ENCODE results near the gene TAS2R38.
"Not testable (repeated sequence)": the region's sequence is repeated elsewhere in the genome, so short reads cannot be mapped to it uniquely, and the experiment has no call there.

The TAS2R38 gene

DNA sequence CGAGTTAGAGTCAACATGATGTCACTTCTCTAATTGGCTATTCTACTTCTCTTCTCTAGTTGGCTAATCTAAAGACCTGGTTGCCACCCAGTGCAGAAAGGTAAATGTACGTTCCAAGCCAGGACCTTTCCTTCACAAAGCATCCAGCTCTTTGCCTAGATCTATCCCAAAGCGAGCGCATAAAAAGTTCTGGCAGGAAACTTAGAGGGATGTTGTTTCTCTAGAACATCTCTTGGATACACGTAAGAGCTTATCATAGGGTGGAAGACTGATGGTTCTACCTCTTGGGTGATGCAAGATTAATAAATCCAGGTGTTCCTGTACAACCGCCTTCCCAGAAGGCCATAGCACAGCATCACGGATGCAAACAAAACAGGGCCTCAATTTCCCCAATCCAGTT is at the start of gene TAS2R38:
Gene TAS2R38, minus strand, starts transcription at position 101 of the 400 bp plus-strand sequence. Its CDS starts 84 bp downstream, at position 17.
- intact Hi-C loops (cut with DNase I) = loop anchor here (10.0 kb wide), 1 partner anchor 111 kb away; no protein-coding TSS in a partner anchor
- DNase-seq = no peak

DNA sequence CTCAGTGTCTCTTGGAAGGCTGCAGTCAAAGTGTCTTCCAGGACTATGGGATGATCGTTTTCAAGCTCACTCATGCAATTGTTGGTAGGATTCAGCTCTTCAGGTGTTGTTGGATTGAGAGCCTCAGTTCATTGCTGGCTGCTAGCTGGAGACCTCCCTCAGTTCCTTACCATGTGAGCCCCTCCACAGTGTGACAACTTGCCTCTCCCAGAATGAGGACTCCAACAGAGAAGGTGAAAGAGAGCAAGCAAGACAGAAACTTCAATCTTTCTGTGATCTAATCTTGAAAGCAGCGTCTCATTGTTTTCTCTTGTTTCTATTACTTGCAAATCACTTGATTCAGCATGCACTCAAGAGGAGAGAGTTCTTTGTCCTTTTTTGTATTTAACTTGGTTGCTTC is 44.6 kb upstream of the TAS2R38 start:
- no peak for DNase-seq
- intact Hi-C loops (cut with DNase I) = no loop called here

DNA sequence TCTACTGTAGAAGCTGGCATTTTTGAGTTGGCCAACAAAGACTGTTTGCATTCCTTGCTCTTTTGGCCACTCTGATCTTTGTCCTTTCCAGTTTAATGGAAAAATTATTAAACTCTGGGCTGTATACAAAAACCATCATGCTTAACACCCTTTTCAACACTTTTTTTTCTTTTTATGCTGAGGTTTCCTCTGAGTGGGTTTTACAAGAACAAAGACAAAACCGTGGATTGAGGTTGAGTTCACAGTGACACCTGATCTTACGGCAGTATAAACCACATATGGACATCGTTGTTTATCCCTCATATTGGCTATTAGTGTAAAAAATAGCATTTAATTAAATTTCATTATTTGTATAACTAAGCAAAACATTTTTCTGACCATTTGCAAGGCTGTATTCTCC is 43.9 kb upstream of the TAS2R38 start:
- intact Hi-C loops (cut with DNase I) = no loop called here
- DNase-seq = no peak

DNA sequence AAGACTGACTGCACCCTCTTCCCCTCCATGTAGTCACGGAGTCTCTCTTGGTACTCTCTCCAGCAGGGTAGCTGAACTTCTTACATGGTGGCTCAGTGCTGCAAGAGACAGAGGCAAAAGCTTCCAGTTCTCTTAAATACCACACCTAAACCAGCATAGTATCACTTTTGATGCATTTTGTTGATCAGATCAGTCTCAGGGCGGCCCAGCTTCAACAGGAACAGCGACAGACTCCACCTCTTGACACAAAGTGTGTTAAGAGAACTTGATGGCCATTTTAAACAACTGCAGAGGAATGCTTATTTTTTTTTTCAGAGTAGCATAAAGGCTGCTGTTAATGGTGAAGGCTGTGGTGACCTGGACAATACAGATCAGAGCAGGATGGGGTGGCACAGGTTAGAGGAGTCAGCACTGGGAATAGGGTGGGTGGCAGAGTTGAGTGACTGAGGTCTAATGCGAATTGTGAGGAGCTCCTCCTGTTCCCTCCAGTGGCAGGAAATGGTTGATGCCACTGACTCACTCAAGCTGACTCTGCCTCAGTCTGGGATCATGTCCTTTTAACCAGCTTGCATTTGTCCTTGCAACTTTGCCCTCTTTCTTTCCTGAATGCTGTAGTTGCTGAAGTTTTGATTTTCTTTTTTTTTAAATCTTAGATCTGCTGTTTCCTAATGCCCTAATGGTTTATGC is 39.4 kb upstream of the TAS2R38 start:
- intact Hi-C loops (cut with DNase I) = no loop called here
- DNase-seq = no peak

DNA sequence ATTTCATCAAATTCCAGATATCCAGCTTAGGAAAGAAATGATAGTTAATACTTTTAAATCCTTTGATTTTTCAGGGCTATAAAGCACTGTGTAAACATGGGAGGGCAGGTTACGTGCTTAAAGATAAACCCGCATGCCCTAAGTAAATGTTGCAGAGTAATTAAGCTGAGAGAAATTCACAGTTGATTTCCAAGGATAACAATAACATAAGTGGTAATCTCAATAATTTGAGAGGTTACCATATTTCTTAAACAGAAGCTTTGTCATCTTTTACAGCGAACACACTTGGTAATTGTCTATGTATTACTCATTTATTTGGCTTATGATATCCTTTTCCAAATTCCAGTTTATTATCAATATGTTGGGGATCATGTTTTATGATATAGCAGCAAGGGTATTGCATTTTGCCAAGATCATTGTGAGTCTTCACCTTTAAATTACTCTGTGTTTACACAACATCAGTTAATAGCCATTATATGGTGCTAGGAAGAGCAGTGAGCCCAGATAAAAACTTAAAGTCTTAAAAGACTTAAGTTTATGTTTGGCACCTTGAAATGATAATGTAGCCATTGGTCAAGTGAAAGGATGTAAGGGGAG is 37.5 kb upstream of the TAS2R38 start:
- intact Hi-C loops (cut with DNase I) = no loop called here
- no peak for DNase-seq

DNA sequence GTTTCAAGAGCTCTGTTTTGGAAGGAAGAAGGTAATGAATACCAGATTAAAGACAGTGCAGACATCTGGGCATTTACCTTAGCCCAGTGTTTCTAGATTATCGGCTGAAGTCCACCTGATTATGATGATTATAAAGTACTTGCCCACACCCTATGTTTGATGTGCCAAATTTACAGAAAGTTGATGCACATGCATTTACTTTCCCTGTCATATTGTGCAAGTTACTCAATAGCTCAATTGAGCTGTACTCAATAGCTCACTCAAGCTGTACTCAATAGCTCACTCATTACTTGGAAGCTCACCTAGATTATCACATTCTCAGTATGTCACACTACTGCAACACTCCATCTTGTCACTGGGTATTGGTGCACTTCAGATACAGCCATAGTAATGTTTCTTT is 35.6 kb upstream of the TAS2R38 start:
- intact Hi-C loops (cut with DNase I) = no loop called here
- no peak for DNase-seq

DNA sequence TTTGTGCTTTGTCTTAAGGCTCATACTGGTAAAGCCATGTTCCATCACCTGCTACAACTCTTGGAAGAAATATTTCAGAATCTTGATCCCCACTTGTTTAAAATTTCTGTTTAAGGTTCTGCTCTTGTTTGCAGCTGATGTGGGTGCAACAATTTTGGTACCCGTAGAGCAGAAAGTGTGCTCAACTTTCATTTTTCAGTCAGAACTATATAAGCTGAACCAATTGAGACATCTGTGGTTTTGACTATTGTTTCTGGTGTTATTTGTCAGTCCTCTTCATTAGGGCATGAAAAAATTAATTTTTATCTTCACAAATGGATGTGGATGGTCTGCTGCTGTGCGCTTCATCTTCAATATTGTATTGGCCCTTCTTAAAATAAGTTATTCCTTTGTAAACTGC is 33.0 kb upstream of the TAS2R38 start:
- intact Hi-C loops (cut with DNase I) = no loop called here
- no peak for DNase-seq

DNA sequence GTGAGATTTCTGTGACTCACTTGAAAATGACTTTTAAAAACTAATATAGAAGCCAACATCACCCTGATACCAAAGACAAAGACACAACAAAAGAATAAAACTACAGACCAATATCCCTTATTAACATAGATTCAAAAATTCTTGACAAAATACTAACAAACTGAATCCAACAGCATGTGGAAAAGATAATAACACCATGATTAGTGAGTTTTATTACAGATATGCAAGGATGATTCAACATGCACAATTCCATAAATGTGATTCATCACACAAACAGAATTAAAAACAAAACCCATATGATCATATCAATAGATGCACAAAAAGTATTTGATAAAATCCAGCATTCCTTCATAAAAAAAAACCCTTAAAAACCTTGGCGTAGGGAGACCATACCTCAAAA is 28.6 kb upstream of the TAS2R38 start:
- intact Hi-C loops (cut with DNase I) = no loop called here
- DNase-seq = no peak

DNA sequence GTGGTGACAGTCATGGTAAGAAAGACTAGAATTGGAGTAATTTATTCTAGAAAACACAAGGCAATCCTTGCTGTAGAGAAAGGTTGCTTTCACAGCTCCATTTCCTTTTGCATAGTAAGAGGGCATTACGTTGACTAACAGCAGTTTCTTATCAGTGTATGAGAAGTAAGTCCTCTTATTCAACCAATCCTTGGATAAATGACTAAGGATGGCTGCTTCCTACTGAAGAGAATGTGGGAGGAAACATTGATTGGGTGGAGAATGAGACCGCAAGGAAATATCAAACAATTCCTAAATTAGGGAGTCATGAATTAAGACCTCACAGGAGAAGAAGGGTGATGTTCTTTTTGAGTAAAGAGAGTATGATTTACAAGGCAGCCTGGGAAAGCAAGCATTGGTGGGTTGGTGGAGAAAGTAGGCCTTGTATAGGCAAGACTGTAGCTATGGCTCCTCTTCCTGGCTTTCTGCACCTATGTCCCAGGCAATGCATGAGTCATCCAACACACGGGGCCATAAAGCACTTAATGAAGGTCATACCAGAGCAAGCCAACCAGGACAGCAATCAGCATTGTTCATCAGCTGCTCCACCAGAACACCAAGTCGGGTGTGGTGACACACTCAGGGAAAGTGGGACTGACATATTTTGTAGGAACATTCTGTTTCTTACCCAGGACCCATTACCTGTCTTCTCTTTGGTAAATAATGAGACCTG is 27.7 kb upstream of the TAS2R38 start:
- DNase-seq = no peak

DNA sequence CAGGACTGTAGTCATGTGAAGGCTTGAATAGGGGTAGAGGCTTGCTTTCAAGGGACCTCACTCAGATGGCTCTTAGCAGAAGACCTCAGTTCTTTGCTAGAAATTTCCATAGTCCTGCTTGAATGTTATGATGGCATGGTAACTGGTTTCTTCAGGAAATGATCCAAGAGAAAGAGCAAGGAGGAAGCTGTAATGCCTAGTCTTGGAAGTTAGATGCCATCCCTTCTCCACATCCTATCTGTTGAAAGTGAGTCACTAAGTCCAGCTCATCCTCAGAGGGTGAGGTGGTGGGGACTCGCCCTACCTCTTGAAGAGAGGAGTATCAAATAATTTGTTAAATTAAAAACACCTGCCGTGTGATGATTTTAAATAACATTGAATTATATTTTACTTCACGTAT is 26.7 kb upstream of the TAS2R38 start:
- DNase-seq = no peak
- intact Hi-C loops (cut with DNase I) = no loop called here

More for the DNA sequence above, 27.7 kb upstream of the TAS2R38 start:
- intact Hi-C loops (cut with DNase I) = no loop called here

DNA sequence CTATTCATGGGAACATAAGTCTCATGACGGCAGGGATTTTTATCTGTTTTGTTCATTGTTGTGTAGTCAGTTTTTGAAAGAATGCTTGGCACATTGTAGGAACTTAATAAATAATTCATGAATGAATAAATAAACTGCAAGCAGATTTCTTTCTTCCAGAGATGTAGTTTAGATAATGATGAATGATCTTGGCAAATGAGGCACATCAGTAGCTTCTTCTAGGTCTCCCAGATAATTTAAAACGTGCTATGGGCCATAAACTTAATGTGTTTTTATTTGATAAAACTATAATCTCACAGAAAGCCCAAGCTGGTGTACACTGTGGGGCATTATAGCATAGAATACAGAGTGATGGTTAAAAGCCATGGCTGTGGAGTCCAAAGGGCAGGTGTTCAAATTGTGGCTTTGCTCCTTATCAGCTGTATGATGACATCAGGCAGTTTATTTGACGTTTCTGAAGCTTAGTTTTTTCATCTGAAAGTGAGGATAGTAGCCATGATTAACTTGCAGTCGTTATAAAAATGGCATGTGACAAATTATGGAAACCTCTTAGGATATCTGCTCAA is 25.6 kb upstream of the TAS2R38 start:
- DNase-seq = no peak
- intact Hi-C loops (cut with DNase I) = no loop called here

DNA sequence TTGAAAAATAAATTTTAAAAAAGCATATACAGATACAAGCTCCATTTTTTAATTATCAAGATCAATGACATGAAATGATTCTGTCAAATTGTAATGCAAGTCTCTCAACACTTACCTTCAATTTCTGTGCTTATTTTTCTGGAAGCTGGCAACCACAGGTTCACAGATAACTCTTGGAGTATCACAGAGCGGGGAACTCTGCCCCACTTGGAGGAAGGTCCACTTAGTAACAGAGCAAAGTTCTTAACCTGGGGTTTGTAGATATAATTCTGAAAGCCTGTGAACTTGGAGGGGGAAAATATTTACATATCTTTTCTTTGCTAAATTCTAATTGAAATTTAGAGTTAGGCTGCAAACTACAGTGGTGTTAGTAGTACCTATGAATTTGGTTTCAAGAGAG is 19.8 kb upstream of the TAS2R38 start:
- no peak for DNase-seq
- intact Hi-C loops (cut with DNase I) = no loop called here

DNA sequence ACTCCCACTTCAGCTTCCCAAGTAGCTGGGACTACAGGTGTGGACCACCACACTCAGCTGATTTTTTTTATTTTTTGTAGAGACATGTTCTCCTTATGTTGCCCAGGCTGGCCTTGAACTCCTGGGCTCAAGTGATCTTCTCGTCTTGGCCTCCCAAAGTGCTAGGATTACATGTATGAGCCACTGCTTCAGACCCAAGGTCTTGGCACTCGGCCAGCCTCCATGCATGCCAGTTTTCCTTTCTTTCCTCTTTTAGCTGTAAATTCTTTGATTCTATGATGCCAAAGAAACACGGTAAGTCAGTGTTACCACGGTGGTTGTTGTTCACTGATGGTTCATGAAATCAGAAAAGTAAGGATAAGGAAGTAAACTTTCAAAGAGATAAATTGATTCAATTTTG is 19.1 kb upstream of the TAS2R38 start:
- DNase-seq = no peak
- intact Hi-C loops (cut with DNase I) = no loop called here

DNA sequence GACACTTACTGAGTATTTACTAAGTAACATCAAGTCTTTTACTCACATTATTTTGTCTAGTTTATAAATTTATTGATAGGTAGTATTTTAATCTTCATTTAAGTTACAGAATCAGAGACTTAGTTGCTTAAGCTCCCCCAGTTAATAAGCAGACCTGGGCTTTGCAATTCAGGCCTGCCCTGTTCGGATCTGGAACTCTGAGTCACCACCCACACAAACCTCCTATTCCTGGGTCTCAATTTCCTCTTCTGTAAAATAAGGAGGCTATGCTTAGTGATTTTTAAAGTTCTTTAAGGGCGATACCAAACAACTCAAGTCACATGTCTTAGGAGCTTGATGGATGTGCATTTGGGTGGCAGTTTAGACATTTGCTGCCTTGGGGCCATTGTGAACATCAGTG is 18.6 kb upstream of the TAS2R38 start:
- intact Hi-C loops (cut with DNase I) = no loop called here
- no peak for DNase-seq

DNA sequence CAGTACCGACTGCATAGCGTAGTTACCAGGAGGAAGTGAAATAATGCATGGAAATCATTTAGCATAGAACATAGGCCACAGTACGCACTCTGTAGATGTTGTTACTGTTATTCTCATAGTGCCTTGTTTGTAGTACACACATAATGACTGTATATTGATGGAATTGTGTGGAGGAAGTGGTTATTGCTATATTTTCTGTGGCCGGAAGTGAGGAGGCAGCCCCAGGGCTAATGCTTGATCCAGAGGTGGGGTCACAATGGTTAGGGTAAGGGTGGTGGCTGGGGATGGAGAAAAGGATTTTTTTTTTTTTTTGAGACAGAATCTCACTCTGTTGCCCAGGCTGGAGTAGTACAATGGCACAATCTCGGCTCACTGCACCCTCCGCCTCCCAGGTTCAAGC is 17.6 kb upstream of the TAS2R38 start:
- no peak for DNase-seq
- intact Hi-C loops (cut with DNase I) = no loop called here

DNA sequence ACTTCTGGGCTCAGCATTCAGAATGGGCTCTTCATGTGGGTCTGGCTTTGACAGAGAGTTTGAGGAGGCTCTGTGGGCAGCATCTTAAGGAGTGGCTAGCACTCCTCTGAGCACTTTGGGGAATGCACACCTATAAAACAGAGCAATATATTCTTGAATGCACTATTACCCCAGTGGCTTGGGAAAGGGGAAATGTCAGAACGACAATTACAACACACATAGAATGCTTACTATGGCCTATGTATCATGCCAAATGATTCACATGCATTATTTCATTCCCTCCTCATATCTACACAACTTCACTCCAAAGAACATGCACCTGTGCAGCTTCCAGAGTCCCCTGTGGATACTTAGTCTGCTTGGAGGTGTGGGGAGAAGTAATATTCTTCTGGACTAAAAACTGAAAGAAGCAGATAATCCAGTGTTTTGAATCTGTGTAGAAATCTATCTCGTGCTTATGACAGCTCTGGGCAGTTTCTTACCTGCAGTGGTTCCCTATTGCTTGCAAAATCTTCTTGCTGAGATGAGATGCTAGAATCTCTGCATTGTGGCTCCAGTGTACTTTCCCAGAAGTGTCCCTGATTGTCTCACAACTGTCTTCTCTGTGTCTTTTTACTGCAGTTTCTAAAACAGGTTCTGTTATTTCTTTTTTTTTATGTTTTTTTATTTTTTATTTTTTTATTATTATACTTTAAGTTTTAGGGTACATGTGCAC is 16.6 kb upstream of the TAS2R38 start:
- intact Hi-C loops (cut with DNase I) = no loop called here
- DNase-seq = no peak

DNA sequence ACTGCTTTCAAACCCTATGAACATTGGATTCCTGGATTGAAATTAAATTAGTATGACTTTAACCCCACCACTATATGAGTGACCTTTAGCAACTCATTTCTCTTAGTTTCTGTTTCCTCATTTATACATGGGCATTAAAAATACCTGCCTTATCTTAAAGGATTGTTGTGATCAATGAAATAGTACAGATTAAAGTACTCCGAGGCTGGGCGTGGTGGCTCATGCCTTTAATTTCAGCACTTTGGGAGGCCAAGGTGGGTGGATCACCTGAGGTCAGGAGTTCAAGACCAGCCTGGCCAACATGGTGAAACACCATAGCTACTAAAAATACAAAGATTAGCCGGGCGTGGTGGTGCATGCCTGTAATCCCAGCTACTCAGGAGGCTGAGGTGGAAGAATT is 14.2 kb upstream of the TAS2R38 start:
- DNase-seq; intact Hi-C loops (cut with DNase I): not testable (repeated sequence)

DNA sequence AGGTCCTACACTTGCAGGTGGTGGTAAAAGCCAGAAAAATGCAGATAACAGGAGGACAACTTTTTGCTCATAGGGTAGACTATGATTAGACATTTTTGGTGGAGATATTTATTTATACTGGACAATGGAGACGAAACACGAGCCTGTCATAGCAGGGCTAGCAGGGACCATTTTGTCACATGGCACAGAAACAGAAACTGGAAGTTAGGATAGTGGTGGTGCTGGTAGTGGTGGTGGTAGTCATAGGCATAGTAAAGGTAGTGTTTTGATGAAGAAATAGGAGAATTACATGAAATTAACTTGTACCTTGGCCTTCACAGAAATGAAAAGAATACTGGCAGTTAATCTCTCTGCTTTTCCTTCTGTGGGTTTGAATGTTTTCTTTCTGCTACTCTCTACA is 13.3 kb upstream of the TAS2R38 start:
- intact Hi-C loops (cut with DNase I) = no loop called here
- no peak for DNase-seq

DNA sequence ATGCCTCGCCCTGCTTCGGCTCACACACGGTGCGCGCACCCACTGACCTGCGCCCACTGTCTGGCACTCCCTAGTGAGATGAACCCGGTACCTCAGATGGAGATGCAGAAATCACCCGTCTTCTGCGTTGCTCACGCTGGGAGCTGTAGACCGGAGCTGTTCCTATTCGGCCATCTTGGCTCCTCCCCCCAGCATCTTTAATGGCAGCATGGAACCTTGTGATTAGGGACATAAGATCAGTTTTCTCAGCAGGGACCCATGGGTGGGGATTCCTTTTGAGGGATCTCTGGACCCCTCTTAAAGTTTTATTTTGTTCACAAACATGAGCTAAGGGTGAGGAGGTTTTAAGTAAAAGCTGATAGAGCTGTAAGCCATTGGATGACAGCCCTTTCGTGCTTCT is 12.4 kb upstream of the TAS2R38 start:
- intact Hi-C loops (cut with DNase I); DNase-seq: not testable (repeated sequence)

DNA sequence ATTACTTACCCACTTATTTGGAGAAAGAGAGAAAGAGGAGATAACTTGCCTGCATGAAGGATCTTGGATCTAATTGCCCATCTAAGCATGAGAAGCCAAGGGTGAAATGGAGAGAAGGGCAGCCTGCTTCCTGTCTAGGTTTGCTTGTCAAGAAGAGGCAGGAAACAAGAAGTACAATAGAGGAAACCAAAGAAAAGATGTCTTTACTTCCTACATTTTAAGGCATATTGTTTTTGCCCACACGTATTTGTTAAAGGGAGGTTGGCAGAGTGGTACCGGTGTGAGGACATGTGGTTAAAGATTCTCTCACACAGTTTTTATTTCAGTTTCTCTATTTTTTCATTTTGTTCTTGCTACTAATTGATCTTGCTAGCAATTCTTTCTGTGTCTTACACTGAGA is 6.0 kb upstream of the TAS2R38 start:
- no peak for DNase-seq
- intact Hi-C loops (cut with DNase I) = loop anchor here (10.0 kb wide), 1 partner anchor 105 kb away; no protein-coding TSS in a partner anchor

DNA sequence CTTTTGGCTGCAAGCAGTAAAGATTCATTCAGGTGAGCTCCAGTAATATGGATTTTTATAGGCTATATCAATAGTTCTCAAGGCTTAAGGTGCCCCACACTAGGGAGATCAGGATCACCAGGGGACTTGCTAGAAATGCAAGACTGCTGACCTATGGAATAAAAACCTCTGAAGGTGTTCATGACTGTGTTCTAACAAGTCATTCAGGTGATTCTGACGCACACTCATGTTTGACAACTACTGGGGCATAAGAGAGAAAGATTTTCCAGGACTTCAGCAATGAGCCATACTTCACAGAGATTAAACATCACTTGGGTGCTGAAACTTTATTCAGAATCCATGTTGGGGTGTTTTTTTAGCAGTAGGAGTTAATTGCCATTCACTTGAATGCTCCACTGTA is 4.8 kb upstream of the TAS2R38 start:
- DNase-seq = no peak
- intact Hi-C loops (cut with DNase I) = loop anchor here (10.0 kb wide), 1 partner anchor 106 kb away; no protein-coding TSS in a partner anchor
